ENCODE data around the gene PTBP1. TPM values are rescaled to one million over a fixed set of nuclear protein-coding genes. Genes with fewer than 3 reads are reported as not detected.
"Not testable (repeated sequence)": the region's sequence is repeated elsewhere in the genome, so short reads cannot be mapped to it uniquely, and the experiment has no call there.

PTBP1 gene
- total RNA-seq, 2 experiments from 2014 or later = 510 to 532 TPM

DNA sequence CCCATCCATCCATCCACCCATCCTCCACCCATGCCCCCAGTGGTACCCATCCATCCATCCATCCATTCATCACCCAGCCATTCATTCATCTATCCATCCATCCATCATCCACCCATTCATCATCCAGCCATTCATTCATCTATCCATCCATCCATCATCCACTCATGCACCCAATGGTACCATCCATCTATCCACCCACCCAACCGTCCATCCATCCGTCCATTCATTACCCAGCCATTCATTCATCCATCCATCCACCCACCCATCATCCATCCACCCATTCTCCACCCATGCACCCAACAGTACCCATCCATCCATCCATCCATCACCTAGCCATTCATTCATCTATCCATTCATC, 19.2 kb downstream of the PTBP1 start:
- Mint-ChIP-seq H3K27ac (no peak overlapping the region), H3K4me1 (ENCODE audit: low read depth) (no peaks in the 10 kb centered on the region), H3K27me3 (ENCODE audit: low read depth) (no peaks in the 10 kb centered on the region), H3K9me3 (peaks cover 2% of the 10 kb centered on the region), H3K4me3 (no peak overlapping the region), H3K36me3 (ENCODE audit: low read depth) (peaks cover 24% of the 10 kb centered on the region)
- CTCF ChIA-PET = no interaction called here
- DNase-seq = no peak
- intact Hi-C loops (cut with micrococcal nuclease) = no loop called here

GRCh38 chr19:820212-820611, 23.0 kb downstream of the PTBP1 start:
- H3K9me3 Mint-ChIP-seq; H3K36me3 Mint-ChIP-seq (ENCODE audit: low read depth); H3K4me3 Mint-ChIP-seq; intact Hi-C loops (cut with micrococcal nuclease); H3K4me1 Mint-ChIP-seq (ENCODE audit: low read depth); DNase-seq; H3K27ac Mint-ChIP-seq: not testable (repeated sequence)
- peaks cover 11% of the 10 kb centered on the region for H3K27me3 Mint-ChIP-seq (ENCODE audit: low read depth)
- CTCF ChIA-PET = interaction anchor here (1.4 kb wide), 1 partner anchor 49 kb away, joined by 8 read pairs; no protein-coding TSS in a partner anchor

DNA sequence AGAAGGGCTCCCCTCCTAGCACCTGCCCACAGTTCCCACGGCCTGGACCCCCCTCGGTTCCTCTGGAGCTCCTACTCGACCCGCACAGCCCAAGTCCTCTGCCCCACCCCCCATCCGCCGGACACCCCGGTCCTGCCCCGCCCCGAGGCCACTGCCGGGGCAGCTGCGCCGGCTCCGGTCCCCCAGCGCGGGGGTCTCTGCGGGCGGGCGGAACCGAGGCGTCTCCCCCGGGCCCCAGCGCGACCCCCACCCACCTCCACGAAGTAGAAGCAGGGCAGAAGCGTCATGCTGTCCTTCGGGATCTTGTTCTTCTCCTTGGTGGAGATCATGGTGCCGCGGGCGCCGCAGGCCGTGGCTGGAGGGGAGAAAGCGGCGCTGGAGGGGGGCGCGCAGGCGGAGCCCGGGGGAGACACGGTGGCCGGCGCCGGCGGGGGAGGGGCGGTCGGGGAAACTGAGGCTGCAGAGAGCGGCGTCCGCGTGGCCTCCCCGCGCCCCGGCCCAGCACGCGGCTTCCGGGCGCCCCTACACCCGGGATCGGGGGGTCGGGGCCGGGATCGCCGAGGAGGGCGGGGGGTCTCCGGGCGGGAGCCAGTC, 24.1 kb downstream of the PTBP1 start:
- CTCF ChIA-PET = interaction anchor here (1.4 kb wide), 1 partner anchor 50 kb away, joined by 8 read pairs; no protein-coding TSS in a partner anchor
- peaks cover 2% of the 10 kb centered on the region for H3K9me3 Mint-ChIP-seq
- peaks cover 11% of the 10 kb centered on the region for H3K27me3 Mint-ChIP-seq (ENCODE audit: low read depth)
- no peak overlapping the region for H3K27ac Mint-ChIP-seq
- H3K36me3 Mint-ChIP-seq (ENCODE audit: low read depth) = peaks cover 4% of the 10 kb centered on the region
- no peak overlapping the region for H3K4me3 Mint-ChIP-seq
- intact Hi-C loops (cut with micrococcal nuclease) = no loop called here
- peaks cover 3% of the 10 kb centered on the region for H3K4me1 Mint-ChIP-seq (ENCODE audit: low read depth)
- DNase-seq = no peak

DNA sequence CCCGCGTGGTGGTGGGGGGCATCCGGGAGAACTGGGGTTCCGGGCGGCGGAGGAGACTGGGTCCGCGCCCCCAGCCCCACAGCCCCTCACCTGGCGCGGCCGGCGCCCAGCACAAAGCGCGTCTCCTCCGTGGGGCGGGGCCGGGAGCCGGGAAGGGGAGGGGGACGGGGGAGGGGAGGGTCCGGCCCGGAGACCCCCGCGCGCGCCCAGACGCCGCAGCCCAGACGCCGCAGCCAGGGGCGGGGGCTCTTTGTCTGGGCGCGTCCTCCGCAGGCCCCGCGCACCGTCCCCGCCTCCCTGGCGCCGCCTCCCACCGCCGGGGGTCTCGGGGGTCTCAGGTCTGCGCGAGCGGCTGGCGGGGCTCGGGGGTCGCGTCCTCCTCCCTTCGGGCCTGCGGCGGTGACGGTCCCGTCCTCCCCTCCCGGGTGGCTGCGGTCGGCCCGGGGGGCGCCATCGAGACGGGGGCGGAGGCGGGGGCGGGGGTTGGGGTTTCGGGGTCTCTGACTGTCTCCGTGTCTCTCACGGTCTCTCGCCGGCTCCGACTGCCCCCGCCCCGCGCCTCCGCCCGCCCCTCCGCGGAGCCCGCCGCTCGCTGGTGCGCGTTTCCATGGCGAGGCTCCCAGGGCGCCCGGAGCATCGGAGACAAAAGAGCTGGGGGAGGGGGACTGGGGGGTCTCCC, 24.7 kb downstream of the PTBP1 start, which contains the start of gene PLPPR3:
TSS of gene PLPPR3 (minus strand) at position 131 of the 679 bp plus-strand sequence. CDS start 396 bp downstream, outside the sequence.
- Mint-ChIP-seq H3K36me3 (ENCODE audit: low read depth) (no peaks in the 10 kb centered on the region), H3K27me3 (ENCODE audit: low read depth) (peaks cover 11% of the 10 kb centered on the region), H3K4me1 (ENCODE audit: low read depth) (peaks cover 3% of the 10 kb centered on the region), H3K27ac (no peak within 1 kb of the TSS), H3K9me3 (no peaks in the 10 kb centered on the region), H3K4me3 (no peak within 1 kb of the TSS)
- DNase-seq = no peak
- CTCF ChIA-PET = no interaction called here
- intact Hi-C loops (cut with micrococcal nuclease) = no loop called here

- Mint-ChIP-seq H3K4me3 (no peak overlapping the region), H3K36me3 (ENCODE audit: low read depth) (no peaks in the 10 kb centered on the region), H3K4me1 (ENCODE audit: low read depth) (peaks cover 3% of the 10 kb centered on the region), H3K9me3 (no peaks in the 10 kb centered on the region), H3K27me3 (ENCODE audit: low read depth) (peaks cover 11% of the 10 kb centered on the region), H3K27ac (no peak overlapping the region)
- DNase-seq = no peak
- CTCF ChIA-PET = interaction anchor here (0.7 kb wide), 1 partner anchor 970 kb away, joined by 3 read pairs; no protein-coding TSS in a partner anchor
- intact Hi-C loops (cut with micrococcal nuclease) = no loop called here
These were observed 26.4 kb downstream of the PTBP1 start for GRCh38 chr19:823565-824121.

GRCh38 chr19:824885-825284, 27.6 kb downstream of the PTBP1 start:
- no peak for DNase-seq
- Mint-ChIP-seq H3K4me3 (no peak overlapping the region), H3K9me3 (no peaks in the 10 kb centered on the region), H3K4me1 (ENCODE audit: low read depth) (peaks cover 3% of the 10 kb centered on the region), H3K27me3 (ENCODE audit: low read depth) (peaks cover 11% of the 10 kb centered on the region), H3K36me3 (ENCODE audit: low read depth) (no peaks in the 10 kb centered on the region), H3K27ac (no peak overlapping the region)
- intact Hi-C loops (cut with micrococcal nuclease) = no loop called here
- CTCF ChIA-PET = interaction anchor here (0.7 kb wide), 1 partner anchor 338 kb away, joined by 3 read pairs; no protein-coding TSS in a partner anchor

GRCh38 chr19:825897-826644, 28.8 kb downstream of the PTBP1 start:
- intact Hi-C loops (cut with micrococcal nuclease) = no loop called here

GRCh38 chr19:827314-827709, 30.1 kb downstream of the PTBP1 start:
- no peak for DNase-seq
- Mint-ChIP-seq H3K27ac (no peak overlapping the region), H3K9me3 (no peaks in the 10 kb centered on the region), H3K4me3 (no peak overlapping the region), H3K27me3 (ENCODE audit: low read depth) (peaks cover 11% of the 10 kb centered on the region), H3K4me1 (ENCODE audit: low read depth) (peaks cover 3% of the 10 kb centered on the region), H3K36me3 (ENCODE audit: low read depth) (no peaks in the 10 kb centered on the region)
- CTCF ChIA-PET = no interaction called here
- intact Hi-C loops (cut with micrococcal nuclease) = no loop called here

More at GRCh38 chr19:825897-826644, 28.8 kb downstream of the PTBP1 start:
- Mint-ChIP-seq H3K9me3 (no peaks in the 10 kb centered on the region), H3K27me3 (ENCODE audit: low read depth) (peaks cover 11% of the 10 kb centered on the region), H3K27ac (no peak overlapping the region), H3K4me1 (ENCODE audit: low read depth) (peaks cover 3% of the 10 kb centered on the region), H3K36me3 (ENCODE audit: low read depth) (no peaks in the 10 kb centered on the region), H3K4me3 (no peak overlapping the region)
- DNase-seq = no peak
- CTCF ChIA-PET = no interaction called here

DNA sequence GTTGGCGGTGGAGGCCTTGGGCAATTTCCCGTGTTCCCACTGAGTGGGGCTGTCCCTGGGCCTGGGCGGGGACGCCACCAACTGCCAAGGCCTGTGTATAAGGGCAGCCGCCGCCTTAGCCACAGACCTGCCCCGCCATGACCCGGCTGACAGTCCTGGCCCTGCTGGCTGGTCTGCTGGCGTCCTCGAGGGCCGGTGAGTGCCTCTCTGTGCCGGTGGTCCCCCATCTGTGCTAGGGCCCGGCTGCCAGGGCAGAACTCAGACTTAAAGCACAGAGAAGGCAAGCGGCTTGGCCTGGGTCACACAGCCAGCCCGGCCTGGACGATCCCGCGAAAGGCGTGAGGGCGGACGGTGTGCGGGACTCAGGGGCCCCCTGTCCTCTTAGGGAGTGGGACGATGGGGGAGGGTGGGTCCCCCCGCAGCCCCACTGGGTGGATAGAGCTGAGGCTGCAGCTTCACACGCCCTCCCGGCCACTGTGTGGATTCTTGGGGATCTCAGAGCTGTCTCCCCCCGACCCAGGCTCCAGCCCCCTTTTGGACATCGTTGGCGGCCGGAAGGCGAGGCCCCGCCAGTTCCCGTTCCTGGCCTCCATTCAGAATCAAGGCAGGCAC, 30.6 kb downstream of the PTBP1 start, which contains the start of gene AZU1:
TSS of gene AZU1 (plus strand) at position 128 of the 612 bp plus-strand sequence. CDS start at position 138, 10 bp downstream.
- intact Hi-C loops (cut with micrococcal nuclease) = no loop called here
- Mint-ChIP-seq H3K4me1 (ENCODE audit: low read depth) (peaks cover under 1% of the 10 kb centered on the region), H3K36me3 (ENCODE audit: low read depth) (no peaks in the 10 kb centered on the region), H3K27me3 (ENCODE audit: low read depth) (peaks cover 8% of the 10 kb centered on the region), H3K9me3 (no peaks in the 10 kb centered on the region), H3K4me3 (no peak within 1 kb of the TSS), H3K27ac (no peak within 1 kb of the TSS)
- DNase-seq = no peak
- CTCF ChIA-PET = no interaction called here

DNA sequence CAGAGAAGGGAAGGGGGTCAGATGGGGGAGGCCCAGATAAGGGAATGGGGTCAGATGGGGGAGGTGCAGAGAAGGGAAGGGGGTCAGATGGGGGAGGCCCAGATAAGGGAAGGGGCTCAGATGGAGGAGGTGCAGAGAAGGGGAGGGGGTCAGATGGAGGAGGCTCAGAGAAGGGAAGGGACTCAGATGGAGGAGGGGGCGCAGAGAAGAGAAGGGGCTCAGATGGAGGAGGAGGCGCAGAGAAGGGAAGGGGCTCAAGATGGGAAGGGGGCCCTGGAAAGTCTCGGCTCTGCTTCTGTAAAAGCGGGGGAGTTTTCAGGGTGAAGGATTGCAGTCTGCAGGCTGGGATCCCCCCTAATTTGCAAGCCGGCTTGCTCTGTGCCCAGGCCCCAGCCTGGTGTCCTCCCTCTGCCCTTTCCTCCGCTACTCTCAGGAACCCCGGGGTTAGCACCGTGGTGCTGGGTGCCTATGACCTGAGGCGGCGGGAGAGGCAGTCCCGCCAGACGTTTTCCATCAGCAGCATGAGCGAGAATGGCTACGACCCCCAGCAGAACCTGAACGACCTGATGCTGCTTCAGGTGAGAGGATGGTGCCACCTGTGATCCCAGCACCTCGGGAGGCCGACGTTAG, 32.0 kb downstream of the PTBP1 start:
- CTCF ChIA-PET = no interaction called here
- Mint-ChIP-seq H3K27ac (no peak overlapping the region), H3K9me3 (no peaks in the 10 kb centered on the region), H3K36me3 (ENCODE audit: low read depth) (no peaks in the 10 kb centered on the region), H3K4me3 (no peak overlapping the region), H3K4me1 (ENCODE audit: low read depth) (no peaks in the 10 kb centered on the region), H3K27me3 (ENCODE audit: low read depth) (peaks cover 1% of the 10 kb centered on the region)
- intact Hi-C loops (cut with micrococcal nuclease) = no loop called here
- no peak for DNase-seq

- CTCF ChIA-PET = no interaction called here
- no peaks in the 10 kb centered on the region for H3K9me3 Mint-ChIP-seq
- H3K4me1 Mint-ChIP-seq (ENCODE audit: low read depth) = peaks cover 2% of the 10 kb centered on the region
- H3K27me3 Mint-ChIP-seq (ENCODE audit: low read depth) = peaks cover 13% of the 10 kb centered on the region
- intact Hi-C loops (cut with micrococcal nuclease) = no loop called here
- H3K27ac Mint-ChIP-seq = no peak overlapping the region
- no peaks in the 10 kb centered on the region for H3K36me3 Mint-ChIP-seq (ENCODE audit: low read depth)
- no peak for DNase-seq
- no peak overlapping the region for H3K4me3 Mint-ChIP-seq
These were observed 34.4 kb downstream of the PTBP1 start for GRCh38 chr19:831407-832369.
